Measurements from ENCODE around the gene SRCAP. TPM values are rescaled to one million over a fixed set of nuclear protein-coding genes. Genes with fewer than 3 reads are reported as not detected.

Gene SRCAP
- total RNA-seq, 1 donor from 2014 or later: 93.9 TPM

GRCh38 chr16:30768583-30769181, 69.7 kb downstream of the SRCAP start:
- intact Hi-C loops (cut with micrococcal nuclease): no loop called here

DNA sequence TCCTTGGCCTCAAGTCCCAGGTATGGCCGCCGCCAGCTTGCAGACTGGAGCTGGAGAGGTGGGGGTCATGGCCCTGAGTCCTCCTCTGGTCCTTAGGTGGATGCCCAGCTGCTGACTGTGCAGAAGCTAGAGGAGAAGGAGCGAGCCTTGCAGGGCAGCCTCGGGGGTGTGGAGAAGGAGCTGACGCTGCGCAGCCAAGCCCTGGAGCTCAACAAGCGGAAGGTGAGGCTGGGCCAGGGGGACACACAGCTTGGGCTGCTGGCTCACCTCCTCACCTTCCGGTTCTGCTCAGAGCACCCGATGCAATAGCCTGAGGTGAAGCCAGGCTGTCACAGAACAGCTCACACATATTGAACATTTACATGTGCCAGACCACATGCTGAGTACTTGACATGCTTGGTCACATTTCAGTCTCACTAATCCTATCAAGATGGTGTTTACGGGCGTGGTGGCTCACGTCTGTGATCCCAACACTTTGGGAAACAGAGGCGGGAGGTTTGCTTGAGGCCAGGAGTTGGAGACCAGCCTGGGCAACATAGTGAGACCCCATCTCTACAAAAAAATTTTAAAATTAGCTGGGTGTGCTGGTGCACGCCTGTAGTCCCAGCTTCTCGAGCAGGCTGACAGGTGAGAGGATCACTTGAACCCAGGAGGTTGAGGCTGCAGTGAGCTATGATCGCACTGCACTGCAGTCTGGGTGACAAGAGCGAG, 70.6 kb downstream of the SRCAP start:
- intact Hi-C loops (cut with micrococcal nuclease): no loop called here

GRCh38 chr16:30771726-30772125, 72.8 kb downstream of the SRCAP start:
- intact Hi-C loops (cut with micrococcal nuclease): no loop called here

- intact Hi-C loops (cut with micrococcal nuclease): no loop called here
These were observed 74.9 kb downstream of the SRCAP start for GRCh38 chr16:30773826-30774225.

DNA sequence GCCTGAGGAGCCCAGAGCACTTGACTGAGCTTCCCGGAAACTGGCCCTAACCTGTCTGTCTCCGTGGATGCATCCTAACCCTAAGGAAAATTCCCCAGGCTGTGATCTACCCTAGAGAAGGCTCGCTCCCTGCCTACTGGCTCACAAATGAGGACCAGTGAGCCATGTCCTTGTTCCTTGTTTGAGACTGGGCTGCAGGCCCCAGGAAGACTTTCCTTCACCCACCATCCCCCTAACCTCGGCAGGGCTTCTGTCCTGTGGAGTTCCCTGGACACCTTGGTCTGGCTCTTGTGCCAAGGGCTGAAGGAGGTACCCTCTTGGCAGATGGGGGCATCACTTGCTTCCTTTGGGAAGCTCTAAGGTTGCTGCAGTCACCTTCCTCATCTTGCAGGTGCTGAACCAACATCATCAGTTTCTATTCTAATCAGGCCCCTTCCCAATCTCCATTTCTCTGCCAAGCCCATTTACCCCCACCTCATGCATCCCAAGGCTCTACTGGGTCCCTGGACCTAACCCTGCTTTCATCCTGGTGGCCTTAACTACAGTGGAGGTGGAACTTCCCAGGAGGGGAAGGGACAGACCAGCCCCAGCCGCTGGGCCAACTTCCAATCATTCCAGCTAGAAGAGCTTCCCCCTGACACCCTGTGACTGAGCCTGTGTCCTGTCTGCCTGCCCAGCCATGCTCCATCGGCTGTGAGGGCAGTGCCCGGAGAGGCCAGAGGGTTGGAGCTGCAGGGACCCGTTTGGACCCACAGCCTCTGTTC, 75.6 kb downstream of the SRCAP start:
- intact Hi-C loops (cut with micrococcal nuclease): loop anchor here (1.0 kb wide), 4 partner anchors 12 to 148 kb away; partner anchors contain the start of genes CFAP119 and RNF40

DNA sequence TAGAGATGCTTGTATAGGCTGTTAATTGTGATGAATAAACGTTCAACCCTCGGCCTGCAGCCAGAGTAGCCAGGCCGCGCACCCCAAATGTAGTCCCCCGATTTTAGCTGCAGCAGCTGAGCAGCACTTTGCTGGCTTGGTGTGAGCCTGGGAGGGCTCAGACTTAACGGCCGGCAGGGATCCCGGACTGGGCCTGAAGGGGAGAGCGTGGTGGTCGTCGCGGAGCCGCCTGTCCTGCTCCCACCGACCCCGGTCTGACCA, 76.1 kb downstream of the SRCAP start:
- intact Hi-C loops (cut with micrococcal nuclease): loop anchor here (1.0 kb wide), 4 partner anchors 13 to 147 kb away; partner anchors contain the start of genes CFAP119 and RNF40

- intact Hi-C loops (cut with micrococcal nuclease): loop anchor here (1.0 kb wide), 4 partner anchors 13 to 147 kb away; partner anchors contain the start of genes CFAP119 and RNF40
These were observed 76.6 kb downstream of the SRCAP start for GRCh38 chr16:30775392-30776188.

DNA sequence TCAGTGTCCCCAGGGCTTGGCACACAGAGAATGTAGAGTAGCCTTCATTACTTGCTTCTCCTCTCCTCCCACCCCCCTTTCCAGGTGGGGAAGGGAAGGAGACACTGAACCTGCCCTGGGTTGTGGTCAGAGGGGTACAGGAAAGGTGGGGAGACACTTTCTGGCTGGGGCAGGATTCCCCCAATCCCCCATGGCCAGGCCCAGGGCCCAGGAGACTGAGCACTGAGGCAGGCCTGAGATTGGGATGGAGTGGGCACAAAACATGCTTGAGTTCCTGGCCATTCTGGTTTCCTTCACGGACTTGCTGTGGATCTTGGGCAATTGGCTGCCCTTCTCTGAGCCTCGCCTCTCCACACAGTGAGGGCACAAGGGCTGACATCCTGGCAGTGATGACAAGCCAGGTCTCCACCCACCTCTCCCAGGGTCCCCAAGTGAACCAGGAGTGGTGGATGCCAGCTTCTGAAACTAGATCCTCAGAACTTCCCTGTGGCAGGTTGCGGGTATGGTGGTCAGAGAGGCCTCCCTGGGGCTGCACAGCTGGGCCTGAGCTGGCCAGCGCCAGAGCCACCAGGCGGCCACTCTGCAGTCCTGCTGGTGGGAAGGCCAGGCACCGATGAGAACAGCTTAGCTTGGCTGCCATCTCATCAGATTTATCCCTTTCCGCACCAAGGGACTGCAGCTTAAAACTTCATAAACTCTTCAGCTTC, 78.8 kb downstream of the SRCAP start:
- intact Hi-C loops (cut with micrococcal nuclease): no loop called here

GRCh38 chr16:30778549-30779244, 79.7 kb downstream of the SRCAP start:
- intact Hi-C loops (cut with micrococcal nuclease): no loop called here

- intact Hi-C loops (cut with micrococcal nuclease): no loop called here
These were observed 80.6 kb downstream of the SRCAP start for GRCh38 chr16:30779596-30779995.

DNA sequence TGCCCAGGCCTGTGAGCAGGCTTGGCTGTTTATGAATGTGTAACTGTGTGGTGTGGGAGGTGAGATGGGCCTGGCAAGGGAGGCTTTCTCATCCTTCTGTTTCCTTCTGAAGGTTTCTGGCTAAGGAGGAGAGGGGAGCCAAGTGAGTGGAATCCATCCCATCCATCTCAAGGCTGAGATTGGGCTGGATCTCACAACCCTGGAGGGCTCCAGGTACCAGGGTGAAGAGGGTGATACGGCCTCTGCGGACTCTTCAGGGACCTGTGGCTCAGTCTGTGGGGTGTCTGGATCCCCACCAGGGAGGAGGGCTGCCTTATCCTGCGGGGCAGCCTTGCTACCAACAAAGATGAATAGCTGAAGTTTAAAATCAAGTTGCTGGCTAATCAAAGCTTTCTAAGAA, 81.0 kb downstream of the SRCAP start:
- intact Hi-C loops (cut with micrococcal nuclease): no loop called here

- intact Hi-C loops (cut with micrococcal nuclease): no loop called here
These were observed 81.6 kb downstream of the SRCAP start for GRCh38 chr16:30780549-30780948.

- intact Hi-C loops (cut with micrococcal nuclease): no loop called here
These were observed 83.7 kb downstream of the SRCAP start for GRCh38 chr16:30782486-30783279.

- intact Hi-C loops (cut with micrococcal nuclease): no loop called here
These were observed 84.5 kb downstream of the SRCAP start for GRCh38 chr16:30783280-30784109.

DNA sequence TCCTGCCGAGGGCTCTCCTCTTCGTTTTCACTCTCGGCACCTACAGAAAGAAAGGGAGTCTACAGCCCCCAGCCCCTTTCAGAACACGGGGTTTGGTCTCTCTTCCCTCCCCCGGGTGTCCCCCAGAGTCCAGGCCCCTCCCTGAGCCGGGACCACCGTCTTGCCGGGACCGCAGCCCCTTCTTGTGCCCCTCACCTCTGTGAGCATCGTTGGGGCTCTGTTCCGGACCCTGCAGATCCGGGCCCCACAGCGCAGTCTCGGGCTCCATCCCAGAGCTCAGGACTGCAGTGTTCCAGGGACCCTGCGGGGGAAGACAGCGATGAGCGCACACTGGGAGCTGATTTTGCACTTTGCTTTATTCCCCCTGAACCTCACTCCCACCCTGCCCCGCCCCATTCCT, 85.2 kb downstream of the SRCAP start:
- intact Hi-C loops (cut with micrococcal nuclease): no loop called here

GRCh38 chr16:30785126-30786106, 86.4 kb downstream of the SRCAP start:
- intact Hi-C loops (cut with micrococcal nuclease): loop anchor here (2.0 kb wide), 1 partner anchor 15 kb away; no protein-coding TSS in a partner anchor

Data from T-helper 1 cell treated with Interleukin-12 subunit alpha and Interleukin-12 subunit beta and Interleukin-4 antibody, amounts not matched to agents 30 ng/mL and 1 ng/mL, for 36 hours (primary cell).